Liver (tissue), 9 donors: ENCODE data around the gene GRIPAP1. TPM values are rescaled to one million over a fixed set of nuclear protein-coding genes. Genes with fewer than 3 reads are reported as not detected.
"Not testable (repeated sequence)": the region's sequence is repeated elsewhere in the genome, so short reads cannot be mapped to it uniquely, and the experiment has no call there.

Experiments used
- DNase-seq: peaks from one replicate; pipeline ENCODE4 v3.0.0-alpha.2; 2017; ENCODE audit warnings: low spot score
- H3K27ac ChIP-seq, 2 donors: one replicate each; pipeline ENCODE4 v1.7.0; 2013; ENCODE audit warnings: inconsistent platforms in 2 of 2, low read length in 2 of 2, control low read depth in 1 of 2, low read depth in 1 of 2, mild to moderate bottlenecking in 1 of 2
- H3K27me3 ChIP-seq, 4 donors: one replicate each; pipeline versions ENCODE4 v1.6.1 to v1.7.0; 2013; ENCODE audit warnings: low read length in 3 of 4, inconsistent platforms in 1 of 4, mild to moderate bottlenecking in 1 of 4, moderate library complexity in 1 of 4; ENCODE audit not compliant: control insufficient read depth in 4 of 4, insufficient read depth in 4 of 4
- H3K36me3 ChIP-seq, 4 donors: one replicate each; pipeline versions ENCODE4 v1.6.1 to v1.7.0; 2013; ENCODE audit warnings: low read length in 3 of 4, mild to moderate bottlenecking in 3 of 4, low read depth in 1 of 4, moderate library complexity in 1 of 4; ENCODE audit not compliant: control insufficient read depth in 4 of 4, insufficient read depth in 3 of 4
- H3K4me1 ChIP-seq, 4 donors: one replicate each; pipeline versions ENCODE4 v1.6.1 to v1.7.0; 2013; ENCODE audit warnings: low read length in 3 of 4, mild to moderate bottlenecking in 3 of 4, moderate library complexity in 1 of 4; ENCODE audit not compliant: control insufficient read depth in 4 of 4, insufficient read depth in 4 of 4
- H3K4me3 ChIP-seq, 3 donors: one replicate each; pipeline versions ENCODE4 v1.6.1 to v1.7.0; 2013; ENCODE audit warnings: low read length in 3 of 3, control low read depth in 1 of 3, low read depth in 1 of 3, mild to moderate bottlenecking in 1 of 3
- H3K9ac ChIP-seq, 2 donors: one replicate each; pipeline ENCODE4 v1.7.0; 2013; ENCODE audit warnings: low read length in 2 of 2, mild to moderate bottlenecking in 2 of 2, moderate library complexity in 2 of 2, control low read depth in 1 of 2, low read depth in 1 of 2
- H3K9me3 ChIP-seq, 4 donors: one replicate each; pipeline versions ENCODE4 v1.6.1 to v1.7.0; 2013; ENCODE audit warnings: low read length in 3 of 4; ENCODE audit not compliant: control insufficient read depth in 4 of 4
- EGR1 ChIP-seq, 2 donors: IDR thresholded peaks; 2 replicates each; pipeline ENCODE4 v1.6.1; 2016 to 2018; ENCODE audit warnings: antibody characterized with exemption in 2 of 2, low read depth in 2 of 2
- FOXA2 ChIP-seq: IDR thresholded peaks from 2 replicates; pipeline ENCODE4 v1.6.1; 2016; ENCODE audit warnings: antibody characterized with exemption
- GABPA ChIP-seq, 2 donors: IDR thresholded peaks in 1 of 2; conservative IDR thresholded peaks in 1 of 2; 2 replicates each; pipeline ENCODE4 v1.6.1; 2016; ENCODE audit warnings: antibody characterized with exemption in 2 of 2, mild to moderate bottlenecking in 1 of 2, moderate library complexity in 1 of 2
- HNF4A ChIP-seq, 2 donors: conservative IDR thresholded peaks; 2 replicates each; pipeline ENCODE4 v1.6.1; 2016; ENCODE audit warnings: antibody characterized with exemption in 2 of 2, mild to moderate bottlenecking in 2 of 2
- JUND ChIP-seq, 2 donors: IDR thresholded peaks; 2 replicates each; pipeline ENCODE4 v1.6.1; 2016; ENCODE audit warnings: antibody characterized with exemption in 2 of 2
- NR2F2 ChIP-seq: IDR thresholded peaks from 2 replicates; pipeline ENCODE4 v1.6.1; 2016; ENCODE audit warnings: antibody characterized with exemption
- RAD21 ChIP-seq, 2 donors: IDR thresholded peaks; 2 replicates each; pipeline ENCODE4 v1.6.1; 2016; ENCODE audit warnings: antibody characterized with exemption in 2 of 2, mild to moderate bottlenecking in 2 of 2
- RXRA ChIP-seq, 2 donors: IDR thresholded peaks; 2 replicates each; pipeline ENCODE4 v1.6.1; 2017 to 2018; ENCODE audit warnings: antibody characterized with exemption in 2 of 2, mild to moderate bottlenecking in 1 of 2
- SP1 ChIP-seq: IDR thresholded peaks from 2 replicates; pipeline ENCODE4 v1.6.1; 2018; ENCODE audit warnings: antibody characterized with exemption, mild to moderate bottlenecking
- TAF1 ChIP-seq: conservative IDR thresholded peaks from 2 replicates; pipeline ENCODE4 v1.6.1; 2016; ENCODE audit warnings: antibody characterized with exemption, mild to moderate bottlenecking
- YY1 ChIP-seq: IDR thresholded peaks from 2 replicates; pipeline ENCODE4 v1.6.1; 2016; ENCODE audit warnings: antibody characterized with exemption, mild to moderate bottlenecking
- WGBS: extraction: QIAGEN DNeasy Blood & Tissue Kit; methylation state at CpG from one replicate; pipeline ENCODE4 v1.1.7; 2013; 5-methylcytosine and 5-hydroxymethylcytosine counted together
- polyA plus RNA-seq, 2 donors: library from polyadenylated mRNA; stranded (reverse) in 1 of 2; unstranded in 1 of 2; fragments of 200-250 nt in 1 of 2; fragments of >200 nt in 1 of 2; fragmentation: Nextera tagmentation in 1 of 2; extraction: Ambion mirVana in 1 of 2; gene quantifications; one replicate each; pipeline versions ENCODE4 v1.2.1 to v1.2.3, GENCODE V29; 2013 to 2015
- total RNA-seq, 2 donors: library from RNA; depleted of rRNA; stranded (reverse); fragments of >200 nt; gene quantifications; one replicate each; pipeline ENCODE4 v1.2.3, GENCODE V29; 2014
- TF ChIP-seq, protein P1 (sequence below): IDR thresholded peaks from 2 replicates; pipeline ENCODE4 v1.6.1; 2016; ENCODE audit warnings: antibody characterized with exemption
- TF ChIP-seq, protein P2 (sequence below): IDR thresholded peaks from 2 replicates; pipeline ENCODE4 v1.6.1; 2016; ENCODE audit warnings: antibody characterized with exemption
- TF ChIP-seq, protein P3 (sequence below): fragments of 150-350 bp; IDR thresholded peaks from 2 replicates; pipeline ENCODE4 v1.5.1; 2017; ENCODE audit warnings: improper control_type of control experiment, low read depth, low read length; ENCODE audit not compliant: missing input control
- TF ChIP-seq, protein P4 (sequence below): IDR thresholded peaks from 2 replicates; pipeline ENCODE4 v1.6.1; 2016; ENCODE audit warnings: antibody characterized with exemption
- TF ChIP-seq, protein P5 (sequence below): IDR thresholded peaks from 2 replicates; pipeline ENCODE4 v1.6.1; 2016; ENCODE audit warnings: antibody characterized with exemption, mild to moderate bottlenecking
- donor health status: healthy.
- donor health status: healthy.
- donor health status: healthy.
- donor health status: healthy.
- donor health status: healthy.

GRIPAP1 gene
- total and polyA plus RNA-seq, 4 donors, result 14.1 to 21.3 (median 16.4) TPM

DNA sequence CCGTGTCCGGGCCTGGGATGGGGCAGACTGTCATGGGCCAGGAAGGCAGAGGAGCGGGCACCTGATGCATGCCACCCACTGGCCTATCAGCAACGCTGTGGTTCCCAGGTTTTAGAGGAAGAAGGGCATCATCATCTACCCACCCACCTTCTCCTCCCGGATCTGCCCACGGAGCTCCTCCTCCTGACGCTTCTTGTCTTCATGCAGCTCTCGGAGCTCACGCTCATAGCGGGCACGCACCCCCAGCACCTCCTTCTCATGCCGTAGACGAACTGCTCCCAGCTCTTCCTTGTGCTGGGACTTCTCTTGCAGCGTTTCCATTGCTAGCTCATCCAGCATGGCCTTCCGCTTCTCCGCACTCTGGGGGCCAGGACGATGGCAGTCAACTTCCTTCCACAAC, 19.0 kb downstream of the GRIPAP1 start (continued):
- TF ChIP-seq, protein P1, sequence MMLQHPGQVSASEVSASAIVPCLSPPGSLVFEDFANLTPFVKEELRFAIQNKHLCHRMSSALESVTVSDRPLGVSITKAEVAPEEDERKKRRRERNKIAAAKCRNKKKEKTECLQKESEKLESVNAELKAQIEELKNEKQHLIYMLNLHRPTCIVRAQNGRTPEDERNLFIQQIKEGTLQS, result no peak
- TF ChIP-seq GABPA (IDR thresholded peaks at IDR 0.05 in 1 of 2, conservative IDR thresholded peaks at IDR 0.05 in 1 of 2) (no peak), RAD21 (IDR thresholded peaks at IDR 0.05) (no peak)
- TF ChIP-seq, protein P2, sequence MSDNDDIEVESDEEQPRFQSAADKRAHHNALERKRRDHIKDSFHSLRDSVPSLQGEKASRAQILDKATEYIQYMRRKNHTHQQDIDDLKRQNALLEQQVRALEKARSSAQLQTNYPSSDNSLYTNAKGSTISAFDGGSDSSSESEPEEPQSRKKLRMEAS, result no peak

DNA sequence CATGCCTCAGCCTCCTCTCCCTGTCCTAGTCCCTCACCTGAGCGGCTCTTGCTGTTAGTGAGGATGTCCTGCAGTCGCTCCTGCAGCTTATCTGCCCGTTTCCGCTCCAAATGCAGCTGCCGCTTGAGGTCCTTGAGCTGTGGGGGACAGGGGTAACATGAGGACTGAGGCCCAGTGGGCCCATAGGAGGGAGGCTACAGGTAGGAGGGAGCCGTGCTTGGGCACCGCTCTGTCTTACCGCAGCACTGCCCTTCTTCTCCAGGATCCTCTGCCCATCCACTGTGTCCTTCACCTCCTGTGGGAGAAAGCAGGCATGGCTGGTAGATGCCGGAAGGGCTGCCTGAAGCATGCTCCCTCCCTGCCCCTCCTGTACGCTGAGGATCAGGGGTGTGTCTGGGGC, 20.9 kb downstream of the GRIPAP1 start:
- no peak for TF ChIP-seq EGR1 (IDR thresholded peaks at IDR 0.05; ENCODE audit: low read depth in 2 of 2)
- TF ChIP-seq, protein P3, sequence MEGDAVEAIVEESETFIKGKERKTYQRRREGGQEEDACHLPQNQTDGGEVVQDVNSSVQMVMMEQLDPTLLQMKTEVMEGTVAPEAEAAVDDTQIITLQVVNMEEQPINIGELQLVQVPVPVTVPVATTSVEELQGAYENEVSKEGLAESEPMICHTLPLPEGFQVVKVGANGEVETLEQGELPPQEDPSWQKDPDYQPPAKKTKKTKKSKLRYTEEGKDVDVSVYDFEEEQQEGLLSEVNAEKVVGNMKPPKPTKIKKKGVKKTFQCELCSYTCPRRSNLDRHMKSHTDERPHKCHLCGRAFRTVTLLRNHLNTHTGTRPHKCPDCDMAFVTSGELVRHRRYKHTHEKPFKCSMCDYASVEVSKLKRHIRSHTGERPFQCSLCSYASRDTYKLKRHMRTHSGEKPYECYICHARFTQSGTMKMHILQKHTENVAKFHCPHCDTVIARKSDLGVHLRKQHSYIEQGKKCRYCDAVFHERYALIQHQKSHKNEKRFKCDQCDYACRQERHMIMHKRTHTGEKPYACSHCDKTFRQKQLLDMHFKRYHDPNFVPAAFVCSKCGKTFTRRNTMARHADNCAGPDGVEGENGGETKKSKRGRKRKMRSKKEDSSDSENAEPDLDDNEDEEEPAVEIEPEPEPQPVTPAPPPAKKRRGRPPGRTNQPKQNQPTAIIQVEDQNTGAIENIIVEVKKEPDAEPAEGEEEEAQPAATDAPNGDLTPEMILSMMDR, result no peak
- no peak for TF ChIP-seq GABPA (IDR thresholded peaks at IDR 0.05 in 1 of 2, conservative IDR thresholded peaks at IDR 0.05 in 1 of 2)
- TF ChIP-seq RXRA (IDR thresholded peaks at IDR 0.05), result no peak
- TF ChIP-seq, protein P1, result no peak
- TF ChIP-seq, protein P4, sequence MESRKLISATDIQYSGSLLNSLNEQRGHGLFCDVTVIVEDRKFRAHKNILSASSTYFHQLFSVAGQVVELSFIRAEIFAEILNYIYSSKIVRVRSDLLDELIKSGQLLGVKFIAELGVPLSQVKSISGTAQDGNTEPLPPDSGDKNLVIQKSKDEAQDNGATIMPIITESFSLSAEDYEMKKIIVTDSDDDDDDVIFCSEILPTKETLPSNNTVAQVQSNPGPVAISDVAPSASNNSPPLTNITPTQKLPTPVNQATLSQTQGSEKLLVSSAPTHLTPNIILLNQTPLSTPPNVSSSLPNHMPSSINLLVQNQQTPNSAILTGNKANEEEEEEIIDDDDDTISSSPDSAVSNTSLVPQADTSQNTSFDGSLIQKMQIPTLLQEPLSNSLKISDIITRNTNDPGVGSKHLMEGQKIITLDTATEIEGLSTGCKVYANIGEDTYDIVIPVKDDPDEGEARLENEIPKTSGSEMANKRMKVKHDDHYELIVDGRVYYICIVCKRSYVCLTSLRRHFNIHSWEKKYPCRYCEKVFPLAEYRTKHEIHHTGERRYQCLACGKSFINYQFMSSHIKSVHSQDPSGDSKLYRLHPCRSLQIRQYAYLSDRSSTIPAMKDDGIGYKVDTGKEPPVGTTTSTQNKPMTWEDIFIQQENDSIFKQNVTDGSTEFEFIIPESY, result no peak
- no peak for TF ChIP-seq SP1
- no peak for TF ChIP-seq RAD21 (IDR thresholded peaks at IDR 0.05)
- TF ChIP-seq YY1, result no peak
- no peak for TF ChIP-seq TAF1
- TF ChIP-seq NR2F2, result no peak
- no peak for TF ChIP-seq FOXA2
- TF ChIP-seq HNF4A (conservative IDR thresholded peaks at IDR 0.05), result no peak
- no peak for TF ChIP-seq JUND (IDR thresholded peaks at IDR 0.05)
- TF ChIP-seq, protein P5, sequence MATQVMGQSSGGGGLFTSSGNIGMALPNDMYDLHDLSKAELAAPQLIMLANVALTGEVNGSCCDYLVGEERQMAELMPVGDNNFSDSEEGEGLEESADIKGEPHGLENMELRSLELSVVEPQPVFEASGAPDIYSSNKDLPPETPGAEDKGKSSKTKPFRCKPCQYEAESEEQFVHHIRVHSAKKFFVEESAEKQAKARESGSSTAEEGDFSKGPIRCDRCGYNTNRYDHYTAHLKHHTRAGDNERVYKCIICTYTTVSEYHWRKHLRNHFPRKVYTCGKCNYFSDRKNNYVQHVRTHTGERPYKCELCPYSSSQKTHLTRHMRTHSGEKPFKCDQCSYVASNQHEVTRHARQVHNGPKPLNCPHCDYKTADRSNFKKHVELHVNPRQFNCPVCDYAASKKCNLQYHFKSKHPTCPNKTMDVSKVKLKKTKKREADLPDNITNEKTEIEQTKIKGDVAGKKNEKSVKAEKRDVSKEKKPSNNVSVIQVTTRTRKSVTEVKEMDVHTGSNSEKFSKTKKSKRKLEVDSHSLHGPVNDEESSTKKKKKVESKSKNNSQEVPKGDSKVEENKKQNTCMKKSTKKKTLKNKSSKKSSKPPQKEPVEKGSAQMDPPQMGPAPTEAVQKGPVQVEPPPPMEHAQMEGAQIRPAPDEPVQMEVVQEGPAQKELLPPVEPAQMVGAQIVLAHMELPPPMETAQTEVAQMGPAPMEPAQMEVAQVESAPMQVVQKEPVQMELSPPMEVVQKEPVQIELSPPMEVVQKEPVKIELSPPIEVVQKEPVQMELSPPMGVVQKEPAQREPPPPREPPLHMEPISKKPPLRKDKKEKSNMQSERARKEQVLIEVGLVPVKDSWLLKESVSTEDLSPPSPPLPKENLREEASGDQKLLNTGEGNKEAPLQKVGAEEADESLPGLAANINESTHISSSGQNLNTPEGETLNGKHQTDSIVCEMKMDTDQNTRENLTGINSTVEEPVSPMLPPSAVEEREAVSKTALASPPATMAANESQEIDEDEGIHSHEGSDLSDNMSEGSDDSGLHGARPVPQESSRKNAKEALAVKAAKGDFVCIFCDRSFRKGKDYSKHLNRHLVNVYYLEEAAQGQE, result no peak
- Histone ChIP-seq H3K9me3 (no peaks in the 10 kb centered on the region), H3K4me1 (no peaks in the 10 kb centered on the region), H3K27ac (no peak overlapping the region), H3K4me3 (no peak overlapping the region), H3K27me3 (no peaks in the 10 kb centered on the region), H3K36me3 (peaks cover 13 to 50% (median 26%) of the 10 kb centered on the region in 4 donors), H3K9ac (no peak overlapping the region)
- 94% methylated on average over 10 of the region's 10 CpGs for WGBS
- no peak for DNase-seq

DNA sequence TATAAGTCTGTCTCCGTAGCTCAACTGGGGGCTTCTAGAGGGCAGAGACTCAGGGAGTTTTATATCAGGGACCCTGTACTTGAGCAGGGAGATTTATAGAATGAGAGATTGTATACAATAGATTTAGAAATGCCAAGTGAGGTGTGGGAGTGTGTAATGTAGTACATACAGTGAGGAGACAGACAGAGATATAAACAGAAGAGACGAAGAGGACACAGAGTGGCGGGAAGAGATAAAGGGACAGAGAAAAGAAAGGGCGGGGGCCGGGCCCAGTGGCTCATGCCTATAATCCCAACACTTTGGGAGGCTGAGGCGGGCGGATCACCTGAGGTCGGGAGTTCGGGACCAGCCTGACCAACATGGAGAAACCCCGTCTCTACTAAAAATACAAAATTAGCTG, 21.7 kb downstream of the GRIPAP1 start:
- H3K27me3 ChIP-seq, H3K4me1 ChIP-seq, DNase-seq, H3K9ac ChIP-seq, H3K9me3 ChIP-seq, H3K27ac ChIP-seq, H3K4me3 ChIP-seq: not testable (repeated sequence)
- peaks cover 15 to 54% (median 24%) of the 10 kb centered on the region in 4 donors for H3K36me3 ChIP-seq
- WGBS, result 94% methylated on average over 3 of the region's 10 CpGs
